Measurements from ENCODE around the gene ERVH48-1. TPM values are rescaled to one million over a fixed set of nuclear protein-coding genes. Genes with fewer than 3 reads are reported as not detected.

ERVH48-1 gene
- total RNA-seq: not detected

GRCh38 chr21:42925114-42925926 lies at the start of gene ERVH48-1:
Gene ERVH48-1 (minus strand): TSS chr21:42925630. CDS start chr21:42919006, 6,624 bp downstream.

DNA sequence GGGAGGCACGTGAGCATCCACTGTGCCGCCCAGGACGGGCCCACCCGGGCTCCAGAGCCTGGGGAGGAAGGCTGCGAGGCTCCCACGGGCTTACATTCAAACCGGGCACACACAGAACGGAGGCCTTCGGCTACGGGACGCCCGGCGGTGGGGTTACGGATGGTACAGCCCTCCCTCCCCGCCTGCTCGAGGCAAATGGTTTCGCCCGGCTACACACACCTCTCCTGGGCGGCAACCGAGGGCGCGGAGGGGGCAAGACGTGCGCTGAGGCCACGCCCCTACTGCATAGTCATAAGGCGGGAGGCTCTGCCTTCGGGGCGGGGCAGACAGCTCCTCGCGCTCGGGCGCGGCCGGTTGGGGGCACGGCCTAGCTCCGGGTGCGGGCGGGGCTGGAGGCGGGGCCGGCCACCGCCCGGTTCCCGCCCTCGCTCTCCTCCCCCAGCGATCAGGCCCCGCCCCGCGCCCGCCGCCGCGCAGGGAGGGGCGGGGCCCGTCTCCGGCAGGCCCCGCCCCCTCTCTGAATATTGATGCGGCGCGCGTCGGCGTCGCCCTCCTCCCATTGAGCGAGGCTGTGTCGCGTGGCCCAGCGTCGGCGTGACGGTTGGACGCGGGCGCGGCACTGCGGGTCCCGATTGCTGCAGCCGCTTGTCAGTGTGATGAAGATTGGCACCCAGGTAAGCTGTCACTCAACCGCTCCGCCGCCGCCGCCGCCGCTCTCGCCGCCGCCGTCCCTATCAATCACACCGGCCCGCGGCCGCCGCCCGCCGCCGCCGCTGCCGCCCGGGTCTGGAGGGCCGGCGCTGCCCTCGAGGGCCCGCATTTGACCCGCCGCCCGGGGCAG lies 48.8 kb upstream of the ERVH48-1 start, which contains the start of gene PKNOX1:
TSS of gene PKNOX1 (plus strand) at position 572 of the 841 bp plus-strand sequence. CDS start 29,820 bp downstream, outside the sequence.

DNA sequence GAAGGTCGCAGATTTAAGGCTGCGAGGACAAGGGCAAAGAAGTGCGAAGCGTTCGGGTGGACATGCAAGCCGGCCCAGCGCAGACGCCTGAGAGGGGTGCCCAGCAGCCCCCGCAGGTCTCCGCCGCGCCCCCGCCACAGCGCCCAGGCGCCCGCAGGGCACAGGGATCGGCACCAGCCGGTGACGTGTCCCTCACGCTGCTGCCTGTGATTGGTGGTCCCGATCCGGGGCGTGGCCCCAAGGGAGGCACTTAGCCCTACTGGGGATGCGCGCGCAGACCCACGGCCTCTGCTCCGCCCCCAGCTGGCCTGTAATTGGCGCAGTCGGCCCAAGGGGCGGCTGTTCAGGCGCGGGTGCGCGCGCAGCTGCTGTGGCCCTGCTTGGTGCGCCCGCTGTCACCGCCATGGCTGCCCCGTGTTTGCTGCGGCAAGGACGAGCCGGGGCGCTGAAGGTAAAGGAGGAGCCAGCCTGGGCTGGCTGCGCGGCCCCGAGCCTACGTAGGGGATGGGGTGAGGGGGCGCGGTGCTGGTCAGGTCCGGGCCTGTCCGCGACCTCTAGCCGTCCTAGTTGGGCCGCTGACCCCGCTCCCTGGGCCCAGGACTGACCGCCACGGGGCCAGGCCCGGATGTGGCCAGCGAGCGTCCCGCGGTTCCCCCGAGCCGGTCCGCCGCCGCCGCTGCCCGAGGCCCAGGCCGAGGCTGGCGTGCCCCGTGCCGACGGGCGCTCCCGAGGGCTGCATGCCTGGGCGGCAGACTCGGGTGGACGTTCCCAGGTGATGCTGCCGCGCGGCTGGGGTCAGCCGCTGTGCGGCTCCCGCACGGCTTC lies 32.3 kb downstream of the ERVH48-1 start, which contains the start of gene NDUFV3:
TSS of gene NDUFV3 (plus strand) at position 379 of the 825 bp plus-strand sequence. CDS start at position 404, 25 bp downstream.

GRCh38 chr21:42878993-42879787 lies 46.2 kb downstream of the ERVH48-1 start, which contains the start of gene WDR4:
Gene WDR4 (minus strand): TSS chr21:42879539. CDS start chr21:42879495, 44 bp downstream.

Small RNAs within 50 kb of the gene (small RNA-seq; reads per million reads assigned to genes)
- gene MIR5692B (ENCODE audit: low replicate concordance): not detected

Other genes starting within 250 kb of the ERVH48-1 start
- 24.4 TPM for gene WDR4, start 46.1 kb downstream of the ERVH48-1 start, total RNA-seq
- 33.8 TPM for gene NDUFV3, start 32.3 kb downstream of the ERVH48-1 start, total RNA-seq
- gene PKNOX1, start 48.9 kb upstream of the ERVH48-1 start, total RNA-seq: 25.4 TPM
- gene CBS, start 150.2 kb upstream of the ERVH48-1 start, total RNA-seq: 122 TPM
- gene U2AF1, start 181.9 kb upstream of the ERVH48-1 start, total RNA-seq: 65.7 TPM
- gene CRYAA, start 243.4 kb upstream of the ERVH48-1 start, total RNA-seq: not detected

Data from parietal lobe (tissue), 2 donors.